ENCODE results near the gene SPATC1L.
"Not testable (repeated sequence)": the region's sequence is repeated elsewhere in the genome, so short reads cannot be mapped to it uniquely, and the experiment has no call there.

The SPATC1L gene

DNA sequence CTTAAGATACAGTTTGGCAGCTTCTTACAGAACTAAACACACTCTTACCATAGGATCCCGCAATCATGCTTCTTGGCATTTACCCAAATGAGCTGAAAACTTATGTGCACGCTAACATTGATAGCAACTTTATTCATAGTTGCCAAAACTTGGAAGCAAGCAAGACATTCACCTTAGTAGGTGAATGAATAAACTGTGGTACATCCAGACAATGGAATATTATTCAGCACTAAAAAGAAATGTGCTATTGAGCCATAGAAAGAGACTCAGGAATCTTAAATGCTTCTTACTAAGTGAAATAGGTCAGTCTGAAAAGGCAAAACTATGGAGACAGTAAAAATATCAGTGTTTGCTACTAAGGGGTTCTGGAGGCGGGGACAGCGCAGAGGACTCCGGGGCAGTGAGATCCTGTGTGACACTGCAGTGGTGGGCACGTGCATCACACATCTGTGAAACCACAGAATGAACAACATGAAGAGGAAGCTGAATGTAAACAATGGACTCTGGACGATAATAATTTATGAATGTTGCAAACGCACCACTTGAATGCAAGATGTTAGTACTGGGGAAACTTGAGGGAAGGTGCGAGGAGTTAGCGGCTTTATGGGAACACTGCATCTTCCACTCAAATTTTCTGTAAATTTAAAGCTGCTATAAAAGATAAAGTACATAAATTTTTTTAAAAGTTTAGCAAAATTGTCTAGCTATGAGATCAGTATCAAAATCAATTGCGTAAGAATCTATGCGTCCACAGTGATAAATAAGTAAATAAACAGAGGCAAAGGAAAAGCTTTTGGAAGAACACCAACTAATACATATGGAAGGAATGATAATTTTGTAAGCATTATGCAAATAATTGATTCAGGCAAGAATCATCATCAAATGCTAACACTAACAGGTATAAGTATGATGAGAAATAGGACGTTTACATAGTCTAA lies 15.4 kb upstream of the SPATC1L start:
- DNase-seq, result no peak

GRCh38 chr21:46196733-46197132 lies 12.5 kb upstream of the SPATC1L start:
- no peak for DNase-seq

- DNase-seq, result no peak
Observed at GRCh38 chr21:46195595-46196195, 11.4 kb upstream of the SPATC1L start.

GRCh38 chr21:46194374-46195334 lies 10.4 kb upstream of the SPATC1L start:
- DNase-seq, result no peak

DNA sequence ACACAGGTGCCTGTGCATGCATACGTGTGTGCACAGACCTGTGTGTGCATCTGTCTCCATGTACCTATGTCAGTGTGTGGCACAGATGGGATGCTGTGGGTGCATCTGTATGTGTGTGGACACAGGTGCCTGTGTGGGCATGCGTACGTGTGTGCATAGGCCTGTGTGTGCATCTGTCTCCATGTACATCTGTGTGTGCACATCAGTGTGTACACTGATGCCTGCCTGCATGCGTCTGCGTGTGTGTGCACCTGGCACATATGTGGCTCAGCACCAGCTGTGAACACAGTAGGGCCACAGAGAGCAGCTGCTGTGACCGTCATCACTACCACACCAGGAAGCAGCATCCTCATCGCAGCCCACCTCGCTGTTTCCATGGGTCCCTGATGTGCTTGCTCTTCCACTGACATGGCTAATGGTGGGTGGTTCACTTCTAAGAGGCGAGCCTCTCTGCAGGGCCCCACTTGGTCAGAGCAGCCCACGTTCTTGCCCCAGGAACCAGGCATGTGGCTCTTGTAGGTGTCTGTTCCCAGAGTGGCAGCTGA lies 9.6 kb upstream of the SPATC1L start:
- DNase-seq, result no peak

- DNase-seq, result no peak
Observed at GRCh38 chr21:46191686-46192575, 7.7 kb upstream of the SPATC1L start.

- no peak for DNase-seq
Observed at GRCh38 chr21:46191257-46191685, 7.0 kb upstream of the SPATC1L start.

DNA sequence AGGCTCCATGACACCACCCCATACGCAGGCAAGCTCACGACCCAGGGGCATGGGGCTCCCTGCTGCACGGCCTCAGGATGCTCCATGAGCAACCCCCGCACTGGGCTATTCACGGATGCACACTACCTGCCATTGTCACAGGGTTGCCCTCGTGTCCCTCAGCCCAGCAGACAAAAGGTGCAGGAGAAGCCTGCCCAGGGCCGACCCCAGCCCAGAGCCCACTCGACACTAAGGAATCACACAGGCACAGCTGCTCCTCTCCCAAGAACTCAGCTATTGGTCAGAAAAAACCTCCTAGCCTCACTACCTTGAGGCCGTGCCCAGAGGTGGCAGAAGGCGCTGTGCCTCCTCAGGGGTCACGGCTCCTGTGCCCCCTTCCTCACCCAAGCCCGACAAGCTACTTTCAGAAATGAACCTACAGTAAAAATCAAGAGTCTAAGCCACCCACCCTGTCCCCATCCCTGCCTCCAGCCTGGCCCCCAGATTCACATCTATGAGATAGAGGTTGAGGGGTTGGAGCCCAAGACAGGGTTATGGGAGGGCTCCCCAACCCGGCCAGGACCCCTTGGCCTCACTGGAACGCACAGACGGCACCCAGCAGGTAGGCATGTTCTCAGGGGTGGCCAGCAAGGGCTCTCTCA lies 6.4 kb upstream of the SPATC1L start:
- no peak for DNase-seq

GRCh38 chr21:46189959-46190490 lies 5.8 kb upstream of the SPATC1L start:
- no peak for DNase-seq

DNA sequence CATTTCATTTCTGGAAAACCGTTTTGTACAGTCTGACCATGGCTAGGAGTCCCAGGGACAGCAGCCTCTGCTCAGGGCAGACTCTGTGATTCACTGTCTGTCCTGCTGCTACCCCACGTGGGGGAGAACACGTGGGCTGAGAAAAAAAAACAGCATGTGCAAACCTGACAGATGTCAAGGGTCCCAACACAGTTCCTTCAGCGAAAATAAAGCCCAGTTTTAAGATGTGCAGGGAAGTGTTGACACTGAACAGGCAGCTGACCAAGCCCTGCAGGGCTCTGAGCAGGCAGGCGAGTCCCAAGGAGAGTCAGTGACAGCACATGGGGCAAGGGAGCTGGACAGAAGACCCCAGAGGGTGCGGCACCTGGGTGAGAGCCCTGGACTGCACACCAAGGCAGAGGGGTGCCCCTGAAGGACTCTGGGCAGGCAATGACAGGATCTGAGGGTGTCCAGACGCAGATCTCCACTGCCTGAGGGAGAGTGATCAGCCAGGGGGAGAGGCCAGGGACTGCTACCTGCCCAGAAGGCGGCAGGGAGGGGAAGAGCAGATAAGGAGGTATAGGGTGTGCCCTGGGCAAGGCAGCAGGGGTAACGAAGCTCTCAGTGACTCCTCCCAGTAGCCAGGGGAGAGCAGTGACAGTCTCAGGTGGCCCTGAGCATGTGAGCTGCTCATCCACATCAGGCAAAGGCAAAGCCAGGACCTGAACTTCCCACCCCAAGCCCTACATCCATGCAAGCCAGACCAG lies 5.1 kb upstream of the SPATC1L start:
- no peak for DNase-seq

- no peak for DNase-seq
Observed at GRCh38 chr21:46188226-46189212, 4.3 kb upstream of the SPATC1L start.

GRCh38 chr21:46187814-46188213 lies 3.6 kb upstream of the SPATC1L start:
- DNase-seq, result no peak

GRCh38 chr21:46187261-46187660 lies 3.0 kb upstream of the SPATC1L start:
- DNase-seq, result no peak

- DNase-seq, result no peak
Observed at GRCh38 chr21:46185716-46186115, 1.5 kb upstream of the SPATC1L start.

DNA sequence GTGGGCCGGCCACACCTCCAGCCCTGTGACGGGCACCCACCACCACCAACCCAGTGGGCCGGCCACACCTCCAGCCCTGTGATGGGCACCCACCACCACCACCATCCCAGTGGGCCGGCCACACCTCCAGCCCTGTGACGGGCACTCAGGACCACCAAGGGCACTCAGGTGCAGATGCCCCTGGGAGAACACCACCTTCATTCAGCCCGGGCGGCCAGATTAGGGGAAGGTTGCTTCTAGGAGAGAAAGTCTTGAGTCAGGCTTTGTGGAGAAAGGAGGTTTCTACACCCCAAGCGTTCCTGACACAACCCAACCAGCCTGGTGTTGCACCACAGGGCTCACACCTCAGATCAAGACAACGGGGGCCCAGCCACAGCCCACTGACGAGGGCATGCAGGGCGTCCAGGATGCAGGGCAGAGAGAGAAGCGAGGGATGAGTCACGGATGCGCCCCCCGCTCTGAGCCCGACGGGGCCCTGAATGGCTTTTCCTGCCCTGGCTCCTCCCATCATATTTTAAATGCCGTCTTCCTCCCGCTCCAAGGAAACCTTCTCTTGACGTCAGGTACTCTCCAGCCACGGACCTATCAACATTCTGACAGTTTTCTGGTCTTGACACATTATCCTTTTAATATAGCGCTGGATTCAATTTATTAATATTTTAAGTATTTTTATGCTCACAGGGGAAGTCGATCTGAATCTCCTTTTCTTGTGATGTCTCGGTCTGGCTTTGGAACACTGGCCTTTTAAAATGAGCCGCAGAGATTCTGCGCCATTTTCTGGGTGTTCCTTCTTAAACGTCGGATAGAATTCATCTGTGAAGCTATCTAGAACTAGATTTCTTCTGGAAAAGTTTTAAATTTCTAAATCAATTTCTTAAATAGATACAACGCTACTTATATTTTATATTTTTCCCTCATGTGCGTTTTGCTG lies 631 bp upstream of the SPATC1L start:
- DNase-seq, result peak; percentile 85

DNA sequence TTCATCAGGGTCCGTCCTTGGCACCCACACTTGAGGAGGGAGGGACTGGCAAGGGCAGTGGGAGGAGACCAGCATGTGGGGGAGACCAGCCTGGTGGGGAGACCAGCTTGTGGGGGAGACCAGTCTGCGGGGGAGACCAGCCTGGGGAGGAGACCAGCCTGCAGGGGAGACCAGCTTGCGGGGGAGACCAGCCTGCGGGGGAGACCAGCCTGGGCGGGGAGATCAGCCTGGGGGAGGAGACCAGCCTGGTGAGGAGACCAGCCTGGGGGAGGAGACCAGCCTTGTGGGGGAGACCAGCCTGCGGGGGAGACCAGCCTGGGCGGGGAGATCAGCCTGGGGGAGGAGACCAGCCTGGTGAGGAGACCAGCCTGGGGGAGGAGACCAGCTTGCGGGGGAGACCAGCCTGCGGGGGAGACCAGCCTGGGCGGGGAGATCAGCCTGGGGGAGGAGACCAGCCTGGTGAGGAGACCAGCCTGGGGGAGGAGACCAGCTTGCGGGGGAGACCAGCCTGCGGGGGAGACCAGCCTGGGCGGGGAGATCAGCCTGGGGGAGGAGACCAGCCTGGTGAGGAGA lies 836 bp downstream of the SPATC1L start:
- not testable (repeated sequence) for DNase-seq
